SK-N-SH (cell line): ENCODE results near the gene STAC3. TPM values are rescaled to one million over a fixed set of nuclear protein-coding genes. Genes with fewer than 3 reads are reported as not detected.

Experiments used
- CTCF ChIA-PET: fragments of 300-600, 350-600 bp; formaldehyde crosslinking; extraction: SDS; loops from one replicate; lab custom pipeline; 2021; lab: Yijun Ruan, JAX
- POLR2A ChIA-PET: fragments of 350-600 bp; sonication (Branson Sonifier 250); formaldehyde crosslinking; extraction: SDS; loops from one replicate; lab custom pipeline; 2020; ENCODE audit warnings: antibody characterized with exemption, inconsistent platforms; lab: Yijun Ruan, JAX
- DNase-seq: peaks from one replicate; pipeline ENCODE4 v3.0.0; 2012
- H2AFZ ChIP-seq: fragments of 200-600 bp; sonication (generic); 2 replicates; pipeline ENCODE4 v1.8.1; 2016; ENCODE audit warnings: antibody characterized with exemption, mild to moderate bottlenecking, low read depth
- H3F3A ChIP-seq: fragments of 200-600 bp; sonication (generic); replicated peaks from 2 replicates; pipeline ENCODE3; 2016; ENCODE audit warnings: antibody characterized with exemption, mild to moderate bottlenecking; ENCODE audit not compliant: insufficient read depth
- H3K27ac ChIP-seq, 2 experiments: fragments of 200-500 bp in 1 of 2; fragments of 200-600 bp in 1 of 2; sonication (Bioruptor generic) in 1 of 2; sonication (generic), shearing (Covaris generic) in 1 of 2; 2 replicates each; pipeline versions ENCODE4 v1.5.1 to v1.6.1; 2014 to 2016; ENCODE audit warnings: low read depth in 2 of 2, inconsistent platforms in 1 of 2, low read length in 1 of 2, mild to moderate bottlenecking in 1 of 2, mixed read lengths in 1 of 2
- H3K27me3 ChIP-seq: fragments of 200-600 bp; sonication (generic), shearing (Covaris generic); 2 replicates; pipeline ENCODE4 v1.6.1; 2016; ENCODE audit warnings: mixed run types; ENCODE audit not compliant: insufficient read depth
- H3K36me3 ChIP-seq, 2 experiments: fragments of 200-500 bp in 1 of 2; fragments of 200-600 bp in 1 of 2; sonication (Bioruptor generic) in 1 of 2; sonication (generic) in 1 of 2; replicated peaks in 1 of 2; 2 replicates each; pipeline versions ENCODE3 to v1.5.1; 2014 to 2016; ENCODE audit warnings: low read length in 1 of 2, mild to moderate bottlenecking in 1 of 2; ENCODE audit not compliant: insufficient read depth in 2 of 2, control insufficient read depth in 1 of 2
- H3K4me1 ChIP-seq, 2 experiments: fragments of 200-500 bp in 1 of 2; fragments of 200-600 bp in 1 of 2; sonication (Bioruptor generic) in 1 of 2; sonication (generic), shearing (Covaris generic) in 1 of 2; 2 replicates each; pipeline versions ENCODE4 v1.5.1 to v1.6.1; 2014 to 2016; ENCODE audit warnings: low read depth in 1 of 2, low read length in 1 of 2, mixed run types in 1 of 2; ENCODE audit not compliant: insufficient read depth in 2 of 2, control insufficient read depth in 1 of 2
- H3K4me2 ChIP-seq: fragments of 200-600 bp; sonication (generic), shearing (Covaris generic); 2 replicates; pipeline ENCODE4 v1.6.1; 2017; ENCODE audit warnings: mixed run types
- H3K4me3 ChIP-seq, 2 experiments: fragments of 200-500 bp in 1 of 2; fragments of 200-600 bp in 1 of 2; sonication (Bioruptor generic) in 1 of 2; sonication (generic), shearing (Covaris generic) in 1 of 2; 2 replicates each; pipeline versions ENCODE4 v1.5.1 to v1.8.1; 2014 to 2016; ENCODE audit warnings: low read depth in 2 of 2, inconsistent platforms in 1 of 2, low read length in 1 of 2, mild to moderate bottlenecking in 1 of 2, mixed read lengths in 1 of 2, moderate library complexity in 1 of 2
- H3K79me2 ChIP-seq: fragments of 200-600 bp; sonication (generic); 2 replicates; pipeline ENCODE4 v1.8.1; 2017; ENCODE audit warnings: mild to moderate bottlenecking; ENCODE audit not compliant: insufficient read depth
- H3K9ac ChIP-seq: fragments of 200-600 bp; sonication (generic); 2 replicates; pipeline ENCODE4 v1.6.1; 2017; ENCODE audit warnings: mixed run types
- H3K9me2 ChIP-seq: fragments of 200-600 bp; sonication (generic); 2 replicates; pipeline ENCODE4 v1.6.1; 2017; ENCODE audit warnings: mixed run types
- H3K9me3 ChIP-seq: fragments of 200-600 bp; sonication (generic); 2 replicates; pipeline ENCODE4 v1.6.1; 2017; ENCODE audit warnings: mixed run types, mild to moderate bottlenecking, moderate library complexity
- H4K20me1 ChIP-seq: fragments of 200-600 bp; sonication (generic); 2 replicates; pipeline ENCODE4 v1.6.1; 2017; ENCODE audit warnings: mild to moderate bottlenecking, mixed run types; ENCODE audit not compliant: insufficient read depth
- CTCF ChIP-seq: fragments of 200-600 bp; sonication (generic); IDR thresholded peaks from 2 replicates; pipeline ENCODE4 v1.6.1; 2017; ENCODE audit warnings: antibody characterized with exemption, mild to moderate bottlenecking, moderate library complexity
- EP300 ChIP-seq, 2 experiments: IDR thresholded peaks; 2 replicates each; pipeline versions ENCODE4 v1.4.0 to v1.6.1; 2012; ENCODE audit warnings: borderline replicate concordance in 1 of 2, low read depth in 1 of 2, low read length in 1 of 2
- EZH2phosphoT487 ChIP-seq: fragments of 200-600 bp; sonication (generic); IDR thresholded peaks from 2 replicates; pipeline ENCODE4 v1.6.1; 2017; ENCODE audit warnings: low read depth, mixed run types, mild to moderate bottlenecking, antibody characterized with exemption, moderate library complexity, borderline replicate concordance
- FOXJ3 ChIP-seq: sonication (generic); formaldehyde crosslinking; IDR thresholded peaks from 2 replicates; pipeline ENCODE4 v1.5.1; 2020; ENCODE audit warnings: mild to moderate bottlenecking, missing genetic modification reagents
- FOXM1 ChIP-seq: IDR thresholded peaks from 2 replicates; pipeline ENCODE4 v1.4.0; 2012; ENCODE audit warnings: low read depth, mild to moderate bottlenecking
- GATA2 ChIP-seq: sonication (generic); formaldehyde crosslinking; IDR thresholded peaks from 2 replicates; pipeline ENCODE4 v1.5.0; 2020; ENCODE audit warnings: mild to moderate bottlenecking, missing genetic modification reagents
- IRF3 ChIP-seq: fragments of 150-350 bp; IDR thresholded peaks from 2 replicates; pipeline ENCODE4 v1.6.1; 2016; ENCODE audit warnings: mild to moderate bottlenecking, low read depth, low read length
- MEF2A ChIP-seq: IDR thresholded peaks from 2 replicates; pipeline ENCODE4 v1.4.0; 2012; ENCODE audit warnings: low read depth, borderline replicate concordance
- MXI1 ChIP-seq: IDR thresholded peaks from 2 replicates; pipeline ENCODE4 v1.6.1; 2012; ENCODE audit warnings: mild to moderate bottlenecking, low read depth, low read length, improper control_type of control experiment
- NFIC ChIP-seq: IDR thresholded peaks from 2 replicates; pipeline ENCODE4 v1.4.0; 2012; ENCODE audit warnings: borderline replicate concordance
- NRF1 ChIP-seq: IDR thresholded peaks from 2 replicates; pipeline ENCODE4 v1.6.1; 2012; ENCODE audit warnings: low read depth, mild to moderate bottlenecking, low read length
- POLR2AphosphoS5 ChIP-seq: IDR thresholded peaks from 2 replicates; pipeline ENCODE4 v1.6.1; 2012; ENCODE audit warnings: low read depth, low read length
- RAD21 ChIP-seq: IDR thresholded peaks from 2 replicates; pipeline ENCODE4 v1.6.1; 2012; ENCODE audit warnings: mild to moderate bottlenecking, low read length
- RCOR1 ChIP-seq: fragments of 150-350 bp; IDR thresholded peaks from 2 replicates; pipeline ENCODE4 v1.6.1; 2017; ENCODE audit warnings: antibody characterized with exemption, low read length
- SIN3A ChIP-seq: IDR thresholded peaks from 2 replicates; pipeline ENCODE4 v1.6.1; 2012; ENCODE audit warnings: low read depth, mild to moderate bottlenecking, low read length, moderate library complexity, borderline replicate concordance
- SMC3 ChIP-seq: IDR thresholded peaks from 2 replicates; pipeline ENCODE4 v1.6.1; 2012; ENCODE audit warnings: low read depth, low read length, improper control_type of control experiment
- TEAD4 ChIP-seq: IDR thresholded peaks from 2 replicates; pipeline ENCODE4 v1.4.0; 2012; ENCODE audit warnings: mild to moderate bottlenecking, borderline replicate concordance; ENCODE audit not compliant: insufficient read depth
- YY1 ChIP-seq: IDR thresholded peaks from 2 replicates; pipeline ENCODE4 v1.4.0; 2012; ENCODE audit warnings: low read depth, mild to moderate bottlenecking
- WGBS: methylation state at CpG from one replicate; pipeline ENCODE4 v1.1.6; 2017; ENCODE audit warnings: low lambda C conversion rate; 5-methylcytosine and 5-hydroxymethylcytosine counted together
- polyA plus RNA-seq, 3 experiments: library from polyadenylated mRNA; depleted of rRNA; stranded (reverse); fragments of >200 nt; gene quantifications; 2 replicates each; pipeline ENCODE4 v1.2.3, GENCODE V29; 2012

STAC3 gene
- polyA plus RNA-seq, 1 of the 3 experiments (the other 2 are of a cell fraction) = 0.76 TPM

GRCh38 chr12:57258977-57259970 lies 8.3 kb upstream of the STAC3 start:
- POLR2A ChIA-PET = no interaction called here

GRCh38 chr12:57255916-57256315 lies 4.9 kb upstream of the STAC3 start:
- no peak for DNase-seq
- H3K4me2 ChIP-seq = no peak overlapping the region
- no peak overlapping the region for H2AFZ ChIP-seq
- H3K9me3 ChIP-seq = no peaks in the 10 kb centered on the region
- H3K9ac ChIP-seq = no peak overlapping the region
- CTCF ChIA-PET = interaction anchor here (1.7 to 10.7 kb wide), 2 partner anchors 15 to 197 kb away, joined by 6 to 103 read pairs; no protein-coding TSS in a partner anchor
- POLR2A ChIA-PET = no interaction called here
- peaks cover 0 to 6% of the 10 kb centered on the region in 2 experiments; a peak in 1 of 4 replicates for H3K4me1 ChIP-seq
- H4K20me1 ChIP-seq = no peaks in the 10 kb centered on the region
- H3K27me3 ChIP-seq = no peaks in the 10 kb centered on the region
- H3K9me2 ChIP-seq = no peaks in the 10 kb centered on the region
- WGBS = 92% methylated on average over 6 of the region's 6 CpGs
- H3K79me2 ChIP-seq = no peaks in the 10 kb centered on the region
- no peak overlapping the region for H3K4me3 ChIP-seq
- no peak overlapping the region for H3K27ac ChIP-seq
- no peak for TF ChIP-seq TEAD4
- no peak for TF ChIP-seq RAD21
- TF ChIP-seq GATA2 (CRISPR knock-in tag) = no peak
- TF ChIP-seq SIN3A = no peak
- no peak for TF ChIP-seq EP300 (IDR thresholded peaks at IDR 0.05; ENCODE audit: borderline replicate concordance in 1 of 2, low read depth in 1 of 2, low read length in 1 of 2)
- no peak for TF ChIP-seq MEF2A
- no peak for TF ChIP-seq RCOR1
- TF ChIP-seq MXI1 = no peak
- no peak for TF ChIP-seq YY1
- TF ChIP-seq FOXM1 = no peak
- TF ChIP-seq EZH2phosphoT487 = no peak
- TF ChIP-seq NRF1 = no peak
- TF ChIP-seq SMC3 = no peak
- TF ChIP-seq NFIC = no peak
- no peak for TF ChIP-seq CTCF
- TF ChIP-seq FOXJ3 = no peak
- no peak for TF ChIP-seq IRF3
- peaks cover 31 to 38% of the 10 kb centered on the region in 2 experiments for H3K36me3 ChIP-seq
- H3F3A ChIP-seq = no peaks in the 10 kb centered on the region

More at GRCh38 chr12:57258977-57259970, 8.3 kb upstream of the STAC3 start:
- Histone ChIP-seq H3K36me3 (peaks cover 38 to 47% of the 10 kb centered on the region in 2 experiments), H4K20me1 (no peaks in the 10 kb centered on the region), H3K9ac (no peak overlapping the region), H3K27me3 (no peaks in the 10 kb centered on the region), H2AFZ (no peak overlapping the region), H3K9me2 (no peaks in the 10 kb centered on the region), H3K9me3 (no peaks in the 10 kb centered on the region), H3K4me2 (no peak overlapping the region), H3K4me1 (peaks cover 0 to 11% of the 10 kb centered on the region in 2 experiments; a peak in 1 of 4 replicates), H3K79me2 (no peaks in the 10 kb centered on the region), H3K4me3 (no peak overlapping the region), H3F3A (no peaks in the 10 kb centered on the region), H3K27ac (no peak overlapping the region)
- DNase-seq = no peak
- WGBS = 77% methylated on average over 6 of the region's 6 CpGs
- CTCF ChIA-PET = interaction anchor here (1.0 to 9.9 kb wide), 10 partner anchors 9 to 204 kb away, joined by 3 to 141 read pairs (median 10); partner anchors contain the start of genes INHBE and STAC3
- peak; percentile 79 for TF ChIP-seq RCOR1
- TF ChIP-seq POLR2AphosphoS5 = no peak
- peak; percentile 46; the same call in 1 of the 2 replicates for TF ChIP-seq MXI1
